Panc1 (cell line): ENCODE results near the gene MDGA2. TPM values are rescaled to one million over a fixed set of nuclear protein-coding genes. Genes with fewer than 3 reads are reported as not detected.
"Not testable (repeated sequence)": the region's sequence is repeated elsewhere in the genome, so short reads cannot be mapped to it uniquely, and the experiment has no call there.

Experiments used
- ATAC-seq: fragments of 200-7000 bp; cut with Tn5 transposase; 2 replicates; pipeline ENCODE4 v1.9.1; 2020; ENCODE audit warnings: mild to moderate bottlenecking, moderate library complexity
- BruUV-seq: library from RNA; stranded (reverse); fragments of 400-500 nt; replicated peaks from 2 replicates; lab custom pipeline; 2021; lab: Mats Ljungman, UMichigan
- CTCF ChIA-PET: fragments of 300-600 bp; sonication (Branson Sonifier 250); formaldehyde crosslinking; loops from one replicate; lab custom pipeline; 2022; ENCODE audit warnings: antibody characterized with exemption; lab: Charles Lee
- POLR2A ChIA-PET: fragments of 300-600 bp; sonication (Branson Sonifier 250); formaldehyde crosslinking; loops from one replicate; lab custom pipeline; 2022; ENCODE audit warnings: antibody characterized with exemption; lab: Charles Lee
- DNase-seq: peaks from one replicate; pipeline ENCODE4 v3.0.0-alpha.2; 2010; ENCODE audit warnings: low read depth, low spot score
- H3K27ac ChIP-seq: 2 replicates; pipeline ENCODE4 v1.5.1; 2011; ENCODE audit warnings: mild to moderate bottlenecking, low read length, inconsistent platforms
- H3K27me3 ChIP-seq: fragments of 200-500 bp; sonication (Bioruptor generic); 2 replicates; pipeline ENCODE4 v1.6.0; 2014; ENCODE audit warnings: low read length, inconsistent platforms; ENCODE audit not compliant: control insufficient read depth, insufficient read depth
- H3K36me3 ChIP-seq: fragments of 200-500 bp; sonication (Bioruptor generic); 2 replicates; pipeline ENCODE4 v1.5.1; 2014; ENCODE audit warnings: inconsistent platforms, mild to moderate bottlenecking, low read length, moderate library complexity; ENCODE audit not compliant: control insufficient read depth, insufficient read depth
- H3K4me1 ChIP-seq: 2 replicates; pipeline ENCODE4 v1.5.1; 2011; ENCODE audit warnings: inconsistent platforms, mild to moderate bottlenecking, low read length, moderate library complexity; ENCODE audit not compliant: control insufficient read depth, insufficient read depth
- H3K4me3 ChIP-seq, 2 experiments: 2 replicates each; pipeline ENCODE4 v1.5.1; 2011 to 2012; ENCODE audit warnings: low read depth in 2 of 2, low read length in 2 of 2, mild to moderate bottlenecking in 2 of 2, inconsistent platforms in 1 of 2, moderate library complexity in 1 of 2
- H3K9me3 ChIP-seq: fragments of 200-500 bp; sonication (Bioruptor generic); 2 replicates; pipeline ENCODE4 v1.5.1; 2014; ENCODE audit warnings: low read depth, mild to moderate bottlenecking, inconsistent platforms, low read length, moderate library complexity; ENCODE audit not compliant: control insufficient read depth, insufficient read depth
- CTCF ChIP-seq: fragments of 450-650 bp; IDR thresholded peaks from 2 replicates; pipeline ENCODE4 v1.5.1; 2017; ENCODE audit warnings: mild to moderate bottlenecking
- POLR2AphosphoS5 ChIP-seq: IDR thresholded peaks from 2 replicates; pipeline ENCODE4 v1.6.1; 2012; ENCODE audit warnings: mild to moderate bottlenecking, low read depth, low read length, moderate library complexity
- REST ChIP-seq, 2 experiments: IDR thresholded peaks; 2 replicates each; pipeline ENCODE4 v1.6.1; 2011 to 2012; ENCODE audit warnings: low read depth in 2 of 2, control low read depth in 1 of 2, low read length in 1 of 2, mild to moderate bottlenecking in 1 of 2, moderate library complexity in 1 of 2; ENCODE audit not compliant: insufficient read depth in 1 of 2
- SIN3A ChIP-seq: IDR thresholded peaks from 2 replicates; pipeline ENCODE4 v1.6.1; 2012; ENCODE audit warnings: low read depth, mild to moderate bottlenecking, low read length, moderate library complexity, borderline replicate concordance; ENCODE audit not compliant: insufficient read depth
- TCF7L2 ChIP-seq: IDR thresholded peaks from 2 replicates; pipeline ENCODE4 v1.6.1; 2011; ENCODE audit warnings: mild to moderate bottlenecking, low read depth, low read length, inconsistent platforms
- in situ Hi-C: cut with HindIII; loops from 2 replicates; pipeline ENCODE4 v1.10.0; 2016; ENCODE audit warnings: low sequenced_read_pairs, low pct_unique_long_range_greater_than_20kb
- intact Hi-C: fragments of 100-400 bp; cut with micrococcal nuclease; formaldehyde crosslinking; loops from one replicate; pipeline ENCODE4 v1.10.0; 2022; ENCODE audit not compliant: unreplicated experiment
- total RNA-seq: library from RNA; stranded (reverse); gene quantifications from one replicate; pipeline ENCODE4 v1.2.1, GENCODE V29; 2021; ENCODE audit not compliant: unreplicated experiment

Gene MDGA2
- total RNA-seq, 1 experiment from 2014 or later, result not detected

GRCh38 chr14:47626151-47627035 is 49.0 kb downstream of the MDGA2 start:
- Histone ChIP-seq H3K9me3 (no peaks in the 10 kb centered on the region), H3K27me3 (no peaks in the 10 kb centered on the region), H3K4me1 (no peaks in the 10 kb centered on the region), H3K27ac (no peak overlapping the region), H3K4me3 (no peak overlapping the region), H3K36me3 (no peaks in the 10 kb centered on the region)
- CTCF ChIA-PET, result no interaction called here
- ATAC-seq (no peak), DNase-seq (no peak)
- TF ChIP-seq CTCF (no peak), TCF7L2 (no peak), SIN3A (no peak), REST (IDR thresholded peaks at IDR 0.05; ENCODE audit: insufficient read depth in 1 of 2, low read depth in 2 of 2, low read length in 1 of 2) (no peak), POLR2AphosphoS5 (no peak)
- no TSS peak for BruUV-seq
- intact Hi-C loops, result no loop called here
- in situ Hi-C loops, result no loop called here
- POLR2A ChIA-PET, result no interaction called here

GRCh38 chr14:47624126-47624525 is 51.3 kb downstream of the MDGA2 start:
- H3K4me3 ChIP-seq, in situ Hi-C loops, H3K4me1 ChIP-seq, POLR2A ChIA-PET, H3K9me3 ChIP-seq, intact Hi-C loops, CTCF ChIA-PET, H3K27ac ChIP-seq, DNase-seq, H3K36me3 ChIP-seq, ATAC-seq, BruUV-seq, H3K27me3 ChIP-seq: not testable (repeated sequence)

- no peak overlapping the region for H3K27ac ChIP-seq
- no peaks in the 10 kb centered on the region for H3K27me3 ChIP-seq
- H3K9me3 ChIP-seq, result no peaks in the 10 kb centered on the region
- H3K4me3 ChIP-seq, result no peak overlapping the region
- TF ChIP-seq SIN3A, result no peak
- no peak for TF ChIP-seq CTCF
- TF ChIP-seq TCF7L2, result no peak
- no peak for TF ChIP-seq REST (IDR thresholded peaks at IDR 0.05; ENCODE audit: insufficient read depth in 1 of 2, low read depth in 2 of 2, low read length in 1 of 2)
- TF ChIP-seq POLR2AphosphoS5, result no peak
- in situ Hi-C loops, result no loop called here
- ChIA-PET CTCF (no interaction called here), POLR2A (no interaction called here)
- intact Hi-C loops, result no loop called here
- H3K36me3 ChIP-seq, result no peaks in the 10 kb centered on the region
- BruUV-seq, result no TSS peak
- no peaks in the 10 kb centered on the region for H3K4me1 ChIP-seq
- ATAC-seq (no peak), DNase-seq (no peak)
Measured at GRCh38 chr14:47619392-47619791, 56.0 kb downstream of the MDGA2 start.
